Mammary epithelial cell (primary cell): Measurements from ENCODE around the gene DNAJC30.

ENCODE experiments used
- EZH2 ChIP-seq: IDR thresholded peaks from 2 replicates; pipeline ENCODE4 v1.6.1; 2012; ENCODE audit warnings: low read length, inconsistent platforms, borderline replicate concordance
- TF ChIP-seq, protein P1 (sequence below), 2 donors: IDR thresholded peaks in 1 of 2; conservative IDR thresholded peaks in 1 of 2; 2 replicates each; pipeline ENCODE4 v1.5.1; 2011 to 2012; ENCODE audit warnings: inconsistent platforms in 2 of 2, low read length in 2 of 2, mild to moderate bottlenecking in 2 of 2, control low read depth in 1 of 2, low read depth in 1 of 2; ENCODE audit not compliant: insufficient read depth in 1 of 2; ENCODE audit errors: extremely low read depth in 1 of 2

DNA sequence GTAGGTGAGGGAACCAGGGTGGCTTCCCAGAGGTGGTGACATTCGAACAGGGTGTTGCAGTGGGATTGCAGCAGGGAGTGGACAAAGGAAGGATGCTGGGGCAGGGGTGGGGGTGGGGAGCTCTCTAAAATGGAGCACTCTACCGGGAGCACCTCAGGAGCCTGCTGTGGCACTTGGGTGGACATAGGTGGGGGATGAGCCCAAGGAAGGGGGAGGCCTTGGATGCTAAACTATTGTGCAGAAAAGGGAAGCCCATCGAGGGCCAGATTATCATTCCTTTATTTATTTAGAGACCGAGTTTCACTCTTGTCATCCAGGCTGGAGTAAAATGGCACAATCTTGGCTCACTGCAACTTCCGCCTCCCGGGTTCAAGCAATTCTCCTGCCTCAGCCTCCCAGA is 39.5 kb upstream of the DNAJC30 start:
- TF ChIP-seq, protein P1, sequence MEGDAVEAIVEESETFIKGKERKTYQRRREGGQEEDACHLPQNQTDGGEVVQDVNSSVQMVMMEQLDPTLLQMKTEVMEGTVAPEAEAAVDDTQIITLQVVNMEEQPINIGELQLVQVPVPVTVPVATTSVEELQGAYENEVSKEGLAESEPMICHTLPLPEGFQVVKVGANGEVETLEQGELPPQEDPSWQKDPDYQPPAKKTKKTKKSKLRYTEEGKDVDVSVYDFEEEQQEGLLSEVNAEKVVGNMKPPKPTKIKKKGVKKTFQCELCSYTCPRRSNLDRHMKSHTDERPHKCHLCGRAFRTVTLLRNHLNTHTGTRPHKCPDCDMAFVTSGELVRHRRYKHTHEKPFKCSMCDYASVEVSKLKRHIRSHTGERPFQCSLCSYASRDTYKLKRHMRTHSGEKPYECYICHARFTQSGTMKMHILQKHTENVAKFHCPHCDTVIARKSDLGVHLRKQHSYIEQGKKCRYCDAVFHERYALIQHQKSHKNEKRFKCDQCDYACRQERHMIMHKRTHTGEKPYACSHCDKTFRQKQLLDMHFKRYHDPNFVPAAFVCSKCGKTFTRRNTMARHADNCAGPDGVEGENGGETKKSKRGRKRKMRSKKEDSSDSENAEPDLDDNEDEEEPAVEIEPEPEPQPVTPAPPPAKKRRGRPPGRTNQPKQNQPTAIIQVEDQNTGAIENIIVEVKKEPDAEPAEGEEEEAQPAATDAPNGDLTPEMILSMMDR (conservative IDR thresholded peaks at IDR 0.05 in 1 of 2, IDR thresholded peaks at IDR 0.05 in 1 of 2; ENCODE audit: extremely low read depth in 1 of 2, insufficient read depth in 1 of 2, low read depth in 1 of 2, low read length in 2 of 2) = no peak
- no peak for TF ChIP-seq EZH2
